ENCODE results near the gene ALPI.

ALPI gene

DNA sequence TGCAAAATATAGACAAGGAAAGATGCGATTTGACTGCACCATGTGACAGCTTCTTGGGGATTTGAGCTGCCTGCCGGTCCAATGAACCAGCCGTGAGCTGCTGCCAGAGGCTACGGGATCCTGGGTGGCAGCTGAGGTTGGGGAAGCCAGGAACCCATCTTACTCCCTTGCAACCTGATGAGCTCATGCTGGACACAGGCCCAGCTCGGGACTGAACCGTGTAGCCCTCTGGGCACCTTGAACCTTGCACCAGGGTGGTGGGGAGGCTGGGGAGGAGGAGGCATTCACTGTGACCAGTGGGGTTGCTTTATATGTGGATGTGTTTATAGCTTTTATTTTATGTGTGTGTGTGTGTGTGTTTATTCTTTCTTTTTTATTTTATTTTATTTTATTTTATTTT lies 9.1 kb downstream of the ALPI start:
- no peak for DNase-seq (ENCODE audit: low read depth)
- TF ChIP-seq CTCF (IDR thresholded peaks at IDR 0.05; ENCODE audit: low read length, missing control alignments) = no peak
- H3K4me3 ChIP-seq (replicated peaks; ENCODE audit: low read depth, low read length) = no peak overlapping the region

- no peak for TF ChIP-seq CTCF (IDR thresholded peaks at IDR 0.05; ENCODE audit: low read length, missing control alignments)
- no peak overlapping the region for H3K4me3 ChIP-seq (replicated peaks; ENCODE audit: low read depth, low read length)
- no peak for DNase-seq (ENCODE audit: low read depth)
Observed at GRCh38 chr2:232466221-232466620, 10.3 kb downstream of the ALPI start.

- no peak for TF ChIP-seq CTCF (IDR thresholded peaks at IDR 0.05; ENCODE audit: low read length, missing control alignments)
Observed at GRCh38 chr2:232473467-232473890, 17.5 kb downstream of the ALPI start.

DNA sequence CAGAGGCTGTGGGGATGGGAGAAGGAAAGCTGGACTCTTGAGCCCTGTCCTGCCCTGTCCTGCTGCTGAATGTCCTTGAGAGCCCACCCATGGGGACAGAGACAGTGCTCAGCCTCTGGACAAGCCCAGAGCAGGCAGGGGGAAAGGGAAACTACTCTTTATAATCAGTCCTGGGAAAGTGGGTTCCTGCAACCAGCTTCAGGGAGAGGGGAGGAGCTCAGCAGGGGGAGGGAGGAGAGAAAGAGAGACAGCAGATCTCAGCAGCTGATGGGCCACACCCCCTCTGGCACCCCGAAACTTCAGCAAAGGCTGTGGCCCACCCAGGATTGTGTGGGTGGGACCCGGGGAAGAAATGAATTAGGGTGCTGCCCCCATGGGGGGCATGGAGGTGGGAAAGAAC lies 20.1 kb downstream of the ALPI start:
- no peak for TF ChIP-seq CTCF (IDR thresholded peaks at IDR 0.05; ENCODE audit: low read length, missing control alignments)
- no peak for DNase-seq (ENCODE audit: low read depth)
- no peak overlapping the region for H3K4me3 ChIP-seq (replicated peaks; ENCODE audit: low read depth, low read length)

More at GRCh38 chr2:232473467-232473890, 17.5 kb downstream of the ALPI start:
- peak; percentile 21 for DNase-seq (ENCODE audit: low read depth)
- no peak overlapping the region for H3K4me3 ChIP-seq (replicated peaks; ENCODE audit: low read depth, low read length)

- no peak overlapping the region for H3K4me3 ChIP-seq (replicated peaks; ENCODE audit: low read depth, low read length)
- no peak for DNase-seq (ENCODE audit: low read depth)
- TF ChIP-seq CTCF (IDR thresholded peaks at IDR 0.05; ENCODE audit: low read length, missing control alignments) = no peak
Observed at GRCh38 chr2:232476791-232477190, 20.8 kb downstream of the ALPI start.

DNA sequence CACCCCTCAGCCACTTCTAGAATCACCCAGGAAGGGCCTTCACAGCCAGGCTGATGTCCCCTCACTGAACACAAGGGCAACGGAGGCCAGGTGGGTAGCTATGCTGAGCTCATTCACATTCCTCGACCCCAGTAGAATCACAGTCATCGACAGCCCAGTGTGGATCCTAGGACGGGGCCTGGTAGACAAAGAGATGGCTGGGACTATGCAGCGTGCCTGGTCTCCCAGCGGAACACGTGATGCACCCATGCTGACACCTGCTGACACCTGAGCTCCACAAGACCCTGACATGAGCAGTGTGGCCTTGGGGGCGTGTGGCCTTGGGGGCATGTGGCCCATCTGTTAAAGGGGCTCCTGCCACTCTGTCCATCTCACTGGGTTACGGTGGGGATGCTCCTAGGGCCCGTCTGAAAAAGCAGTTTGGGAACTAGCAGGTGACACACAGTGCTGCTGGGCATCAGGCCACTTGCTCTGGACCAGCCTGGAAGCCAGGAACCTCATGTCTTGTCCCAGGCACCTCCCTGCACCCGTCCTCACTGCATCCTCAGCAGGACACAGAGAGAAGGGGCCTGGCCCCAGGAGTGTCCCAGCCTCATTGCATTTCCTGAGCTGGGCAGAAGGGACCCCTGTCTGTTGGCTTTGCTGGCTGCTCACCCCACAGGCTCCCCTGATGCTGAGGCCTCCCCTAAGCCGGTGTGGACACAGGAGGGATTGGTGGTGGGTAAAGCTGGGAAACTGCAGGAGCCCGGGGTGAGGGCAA lies 22.0 kb downstream of the ALPI start:
- no peak for TF ChIP-seq CTCF (IDR thresholded peaks at IDR 0.05; ENCODE audit: low read length, missing control alignments)
- DNase-seq (ENCODE audit: low read depth) = no peak
- H3K4me3 ChIP-seq (replicated peaks; ENCODE audit: low read depth, low read length) = no peak overlapping the region

Measured in fibroblast of pulmonary artery (primary cell).